NCI-H460 (cell line): ENCODE data around the gene POLK. TPM values are rescaled to one million over a fixed set of nuclear protein-coding genes. Genes with fewer than 3 reads are reported as not detected.
A peak's percentile ranks its signal among the peaks of the same experiment; 100 is the strongest.
"Not testable (repeated sequence)": the region's sequence is repeated elsewhere in the genome, so short reads cannot be mapped to it uniquely, and the experiment has no call there.

Experiments
- DNase-seq: peaks from one replicate; pipeline ENCODE4 v3.0.0-alpha.2; 2016; ENCODE audit warnings: low read depth; ENCODE audit errors: extremely low read depth
- total RNA-seq: library from RNA; depleted of rRNA; stranded (reverse); fragments of >200 nt; shearing (Covaris generic); gene quantifications from 2 replicates; pipeline ENCODE4 v1.2.3, GENCODE V29; 2014

POLK gene
- total RNA-seq, 1 experiment from 2014 or later = 31.6 TPM

DNA sequence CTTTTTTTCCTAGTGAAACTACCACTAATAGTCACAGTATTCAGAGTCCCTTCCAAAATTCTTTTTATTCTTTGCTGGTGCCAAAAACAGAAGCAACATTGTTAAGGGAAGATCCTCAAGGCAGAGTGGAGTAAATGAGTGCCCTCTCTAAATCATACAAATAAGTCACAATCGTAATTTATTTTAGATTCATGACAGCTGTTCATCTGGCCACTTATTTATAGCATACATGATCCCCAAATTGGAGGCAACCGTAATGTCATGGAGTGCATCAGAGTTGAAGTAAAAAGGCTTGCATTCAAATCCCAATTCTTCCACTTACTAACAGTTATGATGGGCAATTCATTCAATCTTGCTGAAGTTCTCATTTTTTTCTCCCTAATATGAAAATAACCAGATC is 33.4 kb downstream of the POLK start:
- DNase-seq = no peak

- no peak for DNase-seq
These were observed 35.1 kb downstream of the POLK start for GRCh38 chr5:75546830-75547229.

GRCh38 chr5:75547812-75548211 is 36.1 kb downstream of the POLK start:
- DNase-seq = no peak

DNA sequence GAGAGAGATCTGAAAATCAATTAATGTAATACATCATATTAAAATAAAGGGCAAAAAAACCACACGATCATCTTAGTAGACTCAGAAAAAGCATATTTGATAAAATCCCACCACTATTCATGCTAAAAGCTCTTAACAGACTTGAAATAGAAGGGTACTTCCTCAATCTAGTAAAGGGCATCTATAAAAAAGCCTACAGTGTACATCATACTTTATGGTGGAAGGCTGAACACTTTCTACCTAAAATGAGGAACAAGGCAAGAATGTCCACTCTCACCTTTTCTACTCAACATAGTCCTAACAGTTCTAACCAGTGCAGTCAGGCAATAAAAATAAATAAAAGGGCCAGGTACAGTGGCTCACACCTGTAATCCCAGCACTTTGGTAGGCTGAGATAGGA is 38.9 kb downstream of the POLK start:
- no peak for DNase-seq

DNA sequence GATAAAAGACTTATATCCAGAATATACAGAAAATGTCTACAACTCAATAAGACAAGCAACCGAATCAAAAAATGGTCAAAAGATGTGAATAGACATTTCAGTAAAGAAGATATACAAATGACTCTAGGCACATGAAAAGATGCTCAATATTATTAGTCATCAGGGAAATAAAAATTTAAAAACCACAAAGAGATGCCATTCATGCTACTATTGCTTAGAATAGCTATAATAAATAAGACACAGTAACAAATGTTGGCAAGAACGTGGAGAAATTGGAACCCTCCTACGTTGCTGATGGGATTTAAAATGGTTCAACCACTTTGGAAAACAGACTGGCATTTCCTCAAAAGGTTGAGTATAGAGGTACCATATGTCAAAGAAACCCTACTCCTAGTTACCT is 39.8 kb downstream of the POLK start:
- DNase-seq = no peak

- DNase-seq = no peak
These were observed 41.1 kb downstream of the POLK start for GRCh38 chr5:75552764-75553163.

DNA sequence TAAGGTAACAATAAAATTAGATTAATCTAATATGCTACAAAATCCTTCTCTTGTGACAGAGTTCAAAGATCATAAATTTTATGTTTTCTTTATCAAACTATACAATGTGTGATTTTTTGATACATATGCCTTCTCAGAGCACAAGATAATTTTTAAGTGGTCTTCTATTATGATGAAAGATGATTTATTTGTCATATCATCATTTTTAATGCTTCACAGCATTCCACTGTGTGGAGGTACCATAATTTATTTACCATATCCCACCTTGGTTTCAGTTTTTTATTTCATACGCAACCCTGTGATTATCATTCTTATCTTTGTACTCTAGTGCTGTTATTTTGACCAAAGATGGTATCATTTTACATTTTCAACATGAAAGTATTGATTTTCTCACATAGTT is 41.7 kb downstream of the POLK start:
- DNase-seq = no peak

DNA sequence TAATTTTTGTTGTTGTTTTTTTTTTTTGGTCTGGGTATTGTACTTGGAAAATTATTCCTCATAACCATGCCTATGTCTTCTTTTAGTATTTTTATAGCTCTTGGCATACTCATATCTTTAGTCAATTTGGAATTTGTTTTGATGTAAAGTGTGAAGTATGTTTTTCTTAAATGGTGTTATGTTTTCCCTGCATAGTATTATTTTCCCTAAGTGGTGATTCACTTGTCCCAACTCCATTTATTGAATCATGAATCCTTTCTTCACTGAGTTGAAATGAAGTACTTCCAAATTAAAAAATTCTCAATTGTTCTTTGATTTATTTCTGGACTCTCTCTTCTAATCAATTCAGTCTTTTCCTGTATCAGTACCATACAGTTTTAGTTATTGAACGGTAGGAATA is 46.5 kb downstream of the POLK start:
- DNase-seq = no peak

DNA sequence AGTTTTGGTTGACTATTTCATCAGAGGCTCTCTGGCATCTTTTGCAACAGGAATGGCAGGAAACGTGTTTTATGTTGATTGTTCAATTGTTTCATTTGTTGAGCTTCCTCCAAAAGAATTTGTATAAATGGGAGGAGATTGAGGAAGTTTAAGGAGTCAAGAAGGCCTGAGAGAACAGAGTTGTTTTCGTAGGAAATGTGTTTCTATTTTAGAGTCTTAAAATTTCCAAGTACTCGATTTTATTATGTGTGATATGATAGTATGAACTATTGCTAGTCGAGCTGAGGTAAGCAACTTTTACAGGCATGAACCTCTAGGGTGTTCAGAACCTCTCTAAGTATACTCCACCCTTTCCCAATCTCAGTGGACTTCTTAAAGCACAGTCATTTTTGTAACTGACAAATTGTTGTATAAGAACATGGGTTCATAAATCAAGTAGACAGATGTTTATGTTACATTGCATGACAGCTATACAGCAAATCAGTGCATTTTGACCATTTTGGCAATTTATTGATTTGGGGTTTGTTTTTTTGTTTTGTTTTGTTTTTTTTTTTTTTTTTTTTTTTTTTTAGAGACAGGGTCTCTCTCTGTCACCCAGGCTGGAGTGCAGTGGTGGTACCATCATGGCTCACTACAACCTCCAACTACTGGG is 47.4 kb downstream of the POLK start:
- no peak for DNase-seq

DNA sequence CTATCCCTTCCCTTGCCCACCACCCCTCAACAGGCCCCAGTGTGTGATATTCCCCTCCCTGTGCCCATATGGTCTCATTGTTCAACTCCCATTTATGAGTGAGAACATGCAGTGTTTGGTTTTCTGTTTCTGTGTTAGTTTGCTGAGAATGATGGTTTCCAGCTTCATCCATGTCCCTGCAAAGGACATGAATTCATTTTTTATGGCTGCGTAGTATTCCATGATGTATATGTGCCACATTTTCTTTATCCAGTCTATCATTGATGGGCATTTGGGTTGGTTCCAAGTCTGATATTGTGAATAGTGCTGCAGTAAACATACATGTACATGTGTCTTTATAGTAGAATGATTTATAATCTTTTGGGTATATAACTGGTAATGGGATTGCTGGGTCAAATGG is 49.0 kb downstream of the POLK start:
- DNase-seq = not testable (repeated sequence)

DNA sequence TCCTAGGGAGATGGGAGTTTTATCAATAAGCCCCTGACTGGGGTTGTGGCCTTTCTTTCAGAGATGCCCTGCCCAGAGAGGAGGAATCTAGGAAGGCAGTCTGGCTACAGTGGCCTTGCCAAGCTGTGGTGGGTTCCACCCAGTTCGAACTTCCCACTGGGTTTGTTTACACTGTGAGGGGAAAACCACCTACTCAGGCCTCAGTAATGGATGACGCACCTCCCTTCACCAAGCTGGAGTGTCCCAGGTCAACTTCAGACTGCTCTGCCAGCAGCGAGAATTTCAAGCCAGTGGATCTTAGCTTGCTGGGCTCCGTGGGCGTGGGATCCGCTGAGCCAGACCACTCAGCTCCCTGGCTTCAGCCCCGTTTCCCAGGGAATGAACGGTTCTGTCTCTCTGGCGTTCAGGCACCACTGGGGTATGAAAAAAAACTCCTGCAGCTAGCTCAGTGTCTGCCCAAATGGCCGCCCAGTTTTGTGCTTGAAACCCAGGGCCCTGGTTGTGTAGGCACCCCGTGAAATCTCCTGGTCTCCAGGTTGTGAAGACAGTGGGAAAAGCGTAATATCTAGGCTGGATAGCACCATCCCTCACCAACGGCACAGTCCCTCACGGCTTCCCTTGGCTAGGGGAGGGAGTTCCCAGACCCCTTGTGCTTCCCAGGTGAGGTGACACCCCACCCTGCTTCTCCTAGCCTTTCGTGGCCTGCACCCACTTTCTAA is 54.5 kb downstream of the POLK start:
- not testable (repeated sequence) for DNase-seq

DNA sequence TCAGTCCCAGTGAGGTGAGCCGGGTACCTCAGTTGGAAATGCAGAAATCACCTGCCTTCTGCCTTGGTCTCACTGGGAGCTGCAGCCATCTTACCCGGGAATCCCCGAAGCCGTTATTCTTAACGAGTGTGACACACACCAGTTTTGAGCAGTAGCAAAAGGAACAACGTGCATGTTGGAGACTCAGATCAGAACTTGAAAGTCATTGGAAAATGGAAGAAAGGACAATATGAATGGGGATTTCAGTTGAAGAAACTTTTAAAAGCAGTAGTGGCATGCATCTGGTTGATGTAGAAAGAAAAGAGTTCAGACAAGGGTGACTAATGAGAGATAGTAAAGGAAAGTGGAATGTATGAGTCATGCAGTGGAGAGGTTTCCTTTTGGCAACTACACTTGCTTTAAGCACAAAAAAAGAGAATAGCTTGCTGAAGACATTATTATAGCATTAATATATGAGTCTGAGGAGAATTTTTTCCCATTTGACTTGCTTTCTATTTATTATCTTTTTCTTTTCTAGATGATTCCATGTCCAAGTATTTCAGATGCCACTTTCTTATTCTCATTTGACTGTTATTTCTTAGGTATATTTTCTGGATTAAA is 55.1 kb downstream of the POLK start:
- DNase-seq = peak; percentile 61

- no peak for DNase-seq
These were observed 56.0 kb downstream of the POLK start for GRCh38 chr5:75567710-75568109.

GRCh38 chr5:75568202-75568601 is 56.5 kb downstream of the POLK start:
- DNase-seq = no peak

DNA sequence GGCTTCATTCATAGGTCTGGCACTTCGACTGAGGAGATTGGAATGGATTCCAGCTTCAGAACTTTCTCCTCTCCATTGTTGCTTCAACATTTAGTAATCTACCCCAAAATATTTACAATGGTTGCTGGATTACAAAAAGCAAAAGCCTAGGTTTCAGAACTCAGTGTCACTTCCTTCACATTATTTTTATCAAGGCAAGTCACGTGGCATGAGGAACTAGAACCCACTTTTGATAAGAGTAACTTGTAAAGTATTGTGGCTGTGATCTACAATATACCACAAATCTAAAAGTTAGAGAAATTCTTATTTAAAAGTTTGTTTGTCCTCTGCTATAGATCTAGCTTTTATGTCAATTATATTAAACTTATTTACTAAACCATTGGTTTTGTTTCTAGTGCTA is 59.9 kb downstream of the POLK start:
- DNase-seq = no peak

DNA sequence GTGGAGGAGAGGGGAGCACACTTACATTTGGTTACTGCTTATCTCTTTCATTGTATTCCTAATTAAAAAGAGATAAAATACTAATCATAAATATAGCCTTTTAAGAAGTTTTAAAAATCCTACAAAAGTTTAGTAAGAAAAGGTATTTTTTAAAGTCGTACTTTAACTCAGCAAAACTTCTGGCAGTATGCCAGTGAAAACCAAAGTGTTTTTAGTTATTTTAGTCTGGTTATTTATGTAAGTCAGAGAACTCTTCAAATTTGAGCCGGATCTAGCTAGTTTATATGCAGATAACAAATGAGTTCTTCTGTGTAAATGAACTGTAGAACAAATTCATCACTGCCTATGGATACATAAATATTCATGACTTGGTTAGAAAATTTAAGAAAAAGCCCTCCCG is 63.1 kb downstream of the POLK start:
- no peak for DNase-seq

DNA sequence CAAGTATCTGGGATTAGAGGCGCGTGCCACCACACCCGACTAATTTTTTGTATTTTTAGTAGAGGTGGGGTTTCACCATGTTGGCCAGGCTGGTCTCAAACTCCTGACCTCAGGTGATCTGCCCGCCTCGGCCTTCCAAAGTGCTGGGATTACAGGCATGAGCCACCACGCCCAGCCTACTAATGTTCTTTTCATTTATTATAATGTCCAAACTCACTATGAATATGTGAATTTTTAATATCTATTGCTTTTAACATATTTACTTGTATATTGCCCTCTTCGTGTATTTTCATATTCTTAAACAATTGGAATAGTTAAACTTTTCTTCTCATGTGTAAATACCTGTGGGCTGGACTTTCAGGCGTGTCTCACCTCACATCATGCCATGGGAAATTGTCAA is 66.6 kb downstream of the POLK start:
- DNase-seq = not testable (repeated sequence)

GRCh38 chr5:75584641-75585040 is 73.0 kb downstream of the POLK start:
- no peak for DNase-seq

- no peak for DNase-seq
These were observed 77.0 kb downstream of the POLK start for GRCh38 chr5:75588666-75589065.

DNA sequence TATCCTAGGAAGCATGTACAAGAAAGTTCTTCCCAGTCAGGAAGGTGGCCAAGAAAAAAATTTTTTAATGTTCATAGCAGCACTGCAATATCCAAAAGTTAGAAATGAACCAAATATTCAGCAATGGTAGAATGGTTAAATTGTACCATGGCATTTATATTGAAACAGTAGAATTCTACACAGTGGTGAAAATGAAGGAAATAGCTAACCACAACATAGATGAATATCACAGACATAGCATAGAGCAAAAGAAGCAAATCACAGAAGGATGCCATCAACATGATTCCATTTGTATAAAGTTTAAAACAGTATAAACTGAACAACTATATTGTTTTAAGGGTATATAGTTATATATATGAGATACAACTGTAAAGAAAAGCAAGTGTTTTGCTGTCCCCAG is 88.8 kb downstream of the POLK start:
- no peak for DNase-seq

DNA sequence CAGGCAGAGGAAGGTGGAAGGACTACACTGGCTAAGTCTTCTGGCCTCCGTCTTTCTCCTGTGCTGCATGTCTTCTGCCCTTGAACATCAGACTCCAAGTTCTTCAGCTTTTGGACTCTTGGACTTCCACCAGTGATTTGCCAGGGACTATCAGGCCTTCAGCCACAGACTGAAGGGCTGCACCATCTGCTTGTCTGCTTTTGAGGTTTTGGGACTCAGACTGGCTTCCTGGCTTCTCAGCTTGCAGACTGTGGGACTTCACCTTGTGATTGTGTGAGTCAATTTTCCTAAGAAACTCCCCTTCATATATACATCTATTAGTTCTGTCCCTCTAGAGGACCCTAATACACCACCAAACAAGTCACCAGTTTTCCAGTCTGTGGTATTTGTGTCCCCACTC is 89.9 kb downstream of the POLK start:
- no peak for DNase-seq

DNA sequence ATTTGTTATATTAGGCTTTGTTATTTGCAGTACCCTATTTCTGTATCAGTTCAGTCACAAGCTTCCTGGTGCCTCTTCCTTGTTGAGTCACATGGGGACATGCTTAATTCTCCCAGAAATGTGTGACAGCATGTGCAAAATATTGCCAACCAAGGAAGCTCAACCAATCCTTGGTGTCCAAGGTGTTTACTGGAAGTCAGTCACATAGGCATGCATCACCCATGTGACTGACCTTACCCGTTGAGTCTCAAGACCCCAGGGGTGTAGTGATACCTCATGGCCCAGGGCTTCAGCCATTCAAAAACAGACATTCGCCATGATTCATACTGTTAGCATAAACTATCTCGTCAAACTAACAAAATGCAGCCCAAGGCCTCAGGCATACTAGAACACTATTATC is 90.3 kb downstream of the POLK start:
- no peak for DNase-seq
